ENCODE results near the gene RFNG.

RFNG gene

DNA sequence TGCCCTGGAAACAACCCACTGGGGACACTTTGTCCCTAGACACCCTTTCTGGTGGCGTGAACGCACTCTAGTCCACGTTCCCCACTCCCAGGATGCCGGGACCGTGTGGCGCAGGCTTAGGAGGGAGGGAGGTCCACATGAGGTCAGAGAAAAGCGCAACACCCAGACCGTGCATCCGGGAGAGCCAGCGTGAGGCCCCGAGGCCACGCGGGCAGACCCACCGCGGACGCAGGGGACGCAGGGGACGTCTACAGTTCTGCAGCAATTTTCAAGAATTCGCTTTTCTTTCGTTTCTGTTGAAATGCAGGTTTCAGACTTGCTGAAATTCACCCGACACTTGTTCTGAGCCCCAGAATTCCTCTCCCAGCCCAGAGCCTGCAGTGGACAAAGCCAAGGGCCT is 4.7 kb downstream of the RFNG start:
- no peak for DNase-seq
- Mint-ChIP-seq H3K36me3 (ENCODE audit: low read depth) (peaks cover 8% of the 10 kb centered on the region), H3K4me3 (no peak overlapping the region), H3K27me3 (ENCODE audit: low read depth, poor library complexity) (no peaks in the 10 kb centered on the region), H3K27ac (peak overlapping the region; percentile 93), H3K9me3 (no peaks in the 10 kb centered on the region), H3K4me1 (peaks cover 15% of the 10 kb centered on the region)
- TF ChIP-seq, protein P1, sequence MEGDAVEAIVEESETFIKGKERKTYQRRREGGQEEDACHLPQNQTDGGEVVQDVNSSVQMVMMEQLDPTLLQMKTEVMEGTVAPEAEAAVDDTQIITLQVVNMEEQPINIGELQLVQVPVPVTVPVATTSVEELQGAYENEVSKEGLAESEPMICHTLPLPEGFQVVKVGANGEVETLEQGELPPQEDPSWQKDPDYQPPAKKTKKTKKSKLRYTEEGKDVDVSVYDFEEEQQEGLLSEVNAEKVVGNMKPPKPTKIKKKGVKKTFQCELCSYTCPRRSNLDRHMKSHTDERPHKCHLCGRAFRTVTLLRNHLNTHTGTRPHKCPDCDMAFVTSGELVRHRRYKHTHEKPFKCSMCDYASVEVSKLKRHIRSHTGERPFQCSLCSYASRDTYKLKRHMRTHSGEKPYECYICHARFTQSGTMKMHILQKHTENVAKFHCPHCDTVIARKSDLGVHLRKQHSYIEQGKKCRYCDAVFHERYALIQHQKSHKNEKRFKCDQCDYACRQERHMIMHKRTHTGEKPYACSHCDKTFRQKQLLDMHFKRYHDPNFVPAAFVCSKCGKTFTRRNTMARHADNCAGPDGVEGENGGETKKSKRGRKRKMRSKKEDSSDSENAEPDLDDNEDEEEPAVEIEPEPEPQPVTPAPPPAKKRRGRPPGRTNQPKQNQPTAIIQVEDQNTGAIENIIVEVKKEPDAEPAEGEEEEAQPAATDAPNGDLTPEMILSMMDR (IDR thresholded peaks at IDR 0.05): no peak

DNA sequence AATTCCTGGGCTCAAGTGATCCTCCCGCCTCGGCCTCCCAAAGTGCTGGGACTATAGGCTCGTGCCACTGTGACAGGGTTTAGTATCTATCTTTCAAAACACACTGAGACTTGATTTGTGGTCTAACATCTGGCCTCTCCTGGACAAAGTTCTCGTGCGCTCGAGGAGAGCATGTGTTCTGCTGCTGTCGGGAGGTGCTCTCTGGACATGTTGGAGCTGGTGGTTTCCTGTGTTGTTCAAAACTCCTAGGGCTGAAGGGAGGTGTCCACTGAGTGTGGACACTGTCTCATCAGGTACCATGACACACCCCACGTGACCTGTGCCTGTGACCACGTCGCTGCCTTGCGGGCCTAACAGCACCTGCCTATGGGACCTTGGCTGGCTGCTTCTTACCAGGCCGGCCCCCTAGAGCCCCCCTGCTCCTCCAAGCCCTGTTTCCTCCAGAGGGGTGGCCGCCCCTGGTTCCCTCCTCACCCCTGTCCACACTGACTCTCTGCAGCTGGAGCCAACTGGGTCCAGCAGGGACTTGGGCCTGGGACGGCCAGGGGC is 5.6 kb downstream of the RFNG start:
- TF ChIP-seq, protein P1 (IDR thresholded peaks at IDR 0.05): no peak
- Mint-ChIP-seq H3K27me3 (ENCODE audit: low read depth, poor library complexity) (no peaks in the 10 kb centered on the region), H3K4me3 (no peak overlapping the region), H3K27ac (no peak overlapping the region), H3K4me1 (peaks cover 20% of the 10 kb centered on the region), H3K36me3 (ENCODE audit: low read depth) (peaks cover 8% of the 10 kb centered on the region), H3K9me3 (no peaks in the 10 kb centered on the region)
- DNase-seq: no peak

DNA sequence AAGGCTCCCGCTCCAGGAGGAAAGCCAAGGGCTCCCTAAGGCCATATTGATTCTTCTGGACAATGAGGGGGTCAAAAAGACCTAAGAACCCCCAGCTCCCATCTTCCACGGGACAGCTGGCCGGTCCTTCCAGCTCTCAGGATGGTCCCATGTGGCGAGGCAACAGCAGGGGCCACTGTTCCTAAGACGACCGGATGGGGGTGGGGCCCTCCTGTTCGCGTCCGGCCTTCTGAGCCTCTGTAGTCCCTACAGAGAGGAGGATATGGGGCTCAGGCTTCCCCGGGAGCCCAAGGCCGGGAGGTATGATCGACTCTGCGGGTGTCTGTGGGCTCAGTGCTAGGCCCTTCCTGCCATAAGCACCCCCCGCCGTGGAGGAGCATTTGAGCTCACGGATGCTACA is 8.1 kb downstream of the RFNG start:
- peaks cover 4% of the 10 kb centered on the region for H3K9me3 Mint-ChIP-seq
- TF ChIP-seq, protein P1 (IDR thresholded peaks at IDR 0.05): no peak
- peaks cover 3% of the 10 kb centered on the region for H3K27me3 Mint-ChIP-seq (ENCODE audit: low read depth, poor library complexity)
- H3K4me1 Mint-ChIP-seq: peaks cover 20% of the 10 kb centered on the region
- H3K36me3 Mint-ChIP-seq (ENCODE audit: low read depth): peaks cover 8% of the 10 kb centered on the region
- DNase-seq: no peak
- H3K4me3 Mint-ChIP-seq: no peak overlapping the region
- H3K27ac Mint-ChIP-seq: no peak overlapping the region

DNA sequence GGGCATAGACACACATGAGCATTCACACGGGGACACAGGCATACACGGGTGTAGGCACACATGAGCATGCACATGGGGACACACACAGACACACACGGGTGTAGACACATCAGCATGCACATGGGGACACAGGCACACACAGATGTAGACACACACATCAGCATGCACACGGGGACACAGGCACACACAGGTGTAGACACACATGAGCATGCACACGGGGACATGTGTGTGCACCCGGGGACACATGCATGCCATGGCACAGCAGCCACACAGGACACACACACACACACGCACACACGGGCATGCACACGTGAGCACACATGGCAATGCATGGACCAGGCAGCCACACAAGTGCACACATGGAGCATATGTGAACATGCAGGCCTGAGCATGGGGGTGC is 9.0 kb downstream of the RFNG start:
- no peak for DNase-seq
- TF ChIP-seq, protein P1 (IDR thresholded peaks at IDR 0.05): no peak
- Mint-ChIP-seq H3K4me1 (peaks cover 25% of the 10 kb centered on the region), H3K9me3 (peaks cover 8% of the 10 kb centered on the region), H3K27ac (no peak overlapping the region), H3K36me3 (ENCODE audit: low read depth) (peaks cover 6% of the 10 kb centered on the region), H3K27me3 (ENCODE audit: low read depth, poor library complexity) (peaks cover 5% of the 10 kb centered on the region), H3K4me3 (no peak overlapping the region)

DNA sequence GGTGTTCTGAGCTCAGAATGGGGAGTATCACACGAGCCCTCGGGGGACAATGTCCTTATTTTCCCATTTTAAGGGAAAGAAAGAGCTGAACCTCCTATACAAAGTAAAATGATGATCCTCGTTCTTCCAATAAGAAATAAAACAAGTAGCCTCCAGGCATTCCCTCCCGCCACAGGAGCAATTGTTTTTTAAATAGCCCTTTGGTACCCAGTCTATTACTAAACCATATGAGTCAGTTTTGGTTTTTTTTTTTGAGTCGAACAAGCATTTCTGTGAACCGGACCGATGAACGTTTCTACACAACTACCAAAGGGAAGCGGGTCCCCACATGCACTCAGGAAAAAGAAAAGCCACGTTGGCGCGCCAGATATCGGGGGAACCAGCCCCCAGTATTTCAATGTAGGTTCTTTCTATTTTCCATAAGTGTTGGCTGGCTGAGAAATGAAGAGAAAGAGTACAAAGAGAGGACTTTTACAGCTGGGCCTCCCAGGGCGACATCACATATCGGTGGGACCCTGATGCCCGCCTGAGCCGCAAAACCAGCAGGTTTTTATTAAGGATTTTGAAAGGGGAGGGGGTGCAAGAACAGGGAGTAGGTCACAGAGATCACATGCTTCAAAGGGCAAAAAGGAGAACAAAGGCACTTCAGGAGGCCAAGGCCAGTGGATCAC is 10.3 kb downstream of the RFNG start:
- TF ChIP-seq, protein P1 (IDR thresholded peaks at IDR 0.05): no peak
- peaks cover 5% of the 10 kb centered on the region for H3K27me3 Mint-ChIP-seq (ENCODE audit: low read depth, poor library complexity)
- H3K4me3 Mint-ChIP-seq: no peak overlapping the region
- DNase-seq: no peak
- no peak overlapping the region for H3K27ac Mint-ChIP-seq
- H3K9me3 Mint-ChIP-seq: peaks cover 8% of the 10 kb centered on the region
- peaks cover 27% of the 10 kb centered on the region for H3K4me1 Mint-ChIP-seq
- no peaks in the 10 kb centered on the region for H3K36me3 Mint-ChIP-seq (ENCODE audit: low read depth)

Data from nephron progenitor cell (in vitro differentiated cells).